ENCODE data around the gene LRRN4CL. TPM values are rescaled to one million over a fixed set of nuclear protein-coding genes. Genes with fewer than 3 reads are reported as not detected.

The LRRN4CL gene
- total RNA-seq, 1 donor from 2014 or later = 0.44 TPM

GRCh38 chr11:62645946-62646824 lies 43.1 kb downstream of the LRRN4CL start, which contains the start of gene GANAB:
Gene GANAB (minus strand): TSS chr11:62646613. CDS start chr11:62646599, 14 bp downstream.
- Mint-ChIP-seq H3K36me3 (ENCODE audit: low read depth, unreplicated experiment) (peaks cover 34% of the 10 kb centered on the region), H3K27me3 (ENCODE audit: unreplicated experiment) (peaks cover 14% of the 10 kb centered on the region), H3K4me3 (ENCODE audit: unreplicated experiment) (peak within 1 kb of the TSS; percentile 99), H3K27ac (ENCODE audit: unreplicated experiment) (peak within 1 kb of the TSS; percentile 97), H3K9me3 (ENCODE audit: unreplicated experiment) (no peaks in the 10 kb centered on the region), H3K4me1 (ENCODE audit: unreplicated experiment) (peaks cover 18% of the 10 kb centered on the region)
- peak; percentile 98 for DNase-seq (ENCODE audit: low spot score)
- no peak for TF ChIP-seq CTCF (IDR thresholded peaks at IDR 0.05; ENCODE audit: unreplicated experiment)

GRCh38 chr11:62645671-62645945 lies 43.7 kb downstream of the LRRN4CL start:
- H3K4me3 Mint-ChIP-seq (ENCODE audit: unreplicated experiment) = peak overlapping the region; percentile 99
- TF ChIP-seq CTCF (IDR thresholded peaks at IDR 0.05; ENCODE audit: unreplicated experiment) = no peak
- H3K27ac Mint-ChIP-seq (ENCODE audit: unreplicated experiment) = peak overlapping the region; percentile 97
- no peaks in the 10 kb centered on the region for H3K9me3 Mint-ChIP-seq (ENCODE audit: unreplicated experiment)
- H3K36me3 Mint-ChIP-seq (ENCODE audit: low read depth, unreplicated experiment) = peaks cover 34% of the 10 kb centered on the region
- no peak for DNase-seq (ENCODE audit: low spot score)
- peaks cover 15% of the 10 kb centered on the region for H3K27me3 Mint-ChIP-seq (ENCODE audit: unreplicated experiment)
- H3K4me1 Mint-ChIP-seq (ENCODE audit: unreplicated experiment) = peaks cover 18% of the 10 kb centered on the region

DNA sequence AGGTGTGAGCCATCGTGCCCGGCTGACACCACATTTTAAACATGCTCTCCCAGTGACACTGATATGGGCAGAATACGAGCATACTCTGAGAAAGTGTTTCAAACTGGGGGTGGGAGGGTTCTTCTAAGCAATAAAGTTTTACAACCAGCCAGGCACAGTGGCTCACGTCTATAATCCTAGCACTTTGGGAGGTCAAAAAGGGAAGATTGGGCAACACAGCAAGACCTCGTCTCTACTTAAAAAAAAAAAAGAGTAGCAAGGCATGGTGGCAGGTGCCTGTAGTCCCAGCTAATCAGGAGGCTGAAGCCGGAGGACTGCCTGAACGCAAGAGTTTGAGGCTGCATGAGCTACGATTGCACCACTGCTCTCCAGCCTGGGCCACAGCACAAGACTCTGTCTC lies 45.1 kb downstream of the LRRN4CL start:
- H3K27ac Mint-ChIP-seq (ENCODE audit: unreplicated experiment) = peak overlapping the region; percentile 57

More for the DNA sequence above, 45.1 kb downstream of the LRRN4CL start:
- peaks cover 35% of the 10 kb centered on the region for H3K36me3 Mint-ChIP-seq (ENCODE audit: low read depth, unreplicated experiment)
- H3K27me3 Mint-ChIP-seq (ENCODE audit: unreplicated experiment) = peaks cover 17% of the 10 kb centered on the region
- H3K9me3 Mint-ChIP-seq (ENCODE audit: unreplicated experiment) = no peaks in the 10 kb centered on the region
- H3K4me1 Mint-ChIP-seq (ENCODE audit: unreplicated experiment) = peaks cover 24% of the 10 kb centered on the region
- peak overlapping the region; percentile 47 for H3K4me3 Mint-ChIP-seq (ENCODE audit: unreplicated experiment)
- no peak for DNase-seq (ENCODE audit: low spot score)
- no peak for TF ChIP-seq CTCF (IDR thresholded peaks at IDR 0.05; ENCODE audit: unreplicated experiment)

Other genes with a start within 250 kb of the LRRN4CL start
- 136 TPM for gene AHNAK, start 142.7 kb downstream of the LRRN4CL start, total RNA-seq (ENCODE audit: unreplicated experiment)
- 1,951 TPM for gene EEF1G, start 115.6 kb downstream of the LRRN4CL start, total RNA-seq (ENCODE audit: unreplicated experiment)
- 21.2 TPM for gene TUT1, start 98.0 kb downstream of the LRRN4CL start, total RNA-seq (ENCODE audit: unreplicated experiment)
- gene MTA2, start 87.7 kb downstream of the LRRN4CL start, total RNA-seq (ENCODE audit: unreplicated experiment) = 157 TPM
- gene EML3, start 76.8 kb downstream of the LRRN4CL start, total RNA-seq (ENCODE audit: unreplicated experiment) = 98.6 TPM
- 2.1 TPM for gene ROM1, start 76.3 kb downstream of the LRRN4CL start, total RNA-seq (ENCODE audit: unreplicated experiment)
- gene B3GAT3, start 67.5 kb downstream of the LRRN4CL start, total RNA-seq (ENCODE audit: unreplicated experiment) = 32.8 TPM
- 383 TPM for gene GANAB, start 42.9 kb downstream of the LRRN4CL start, total RNA-seq (ENCODE audit: unreplicated experiment)
- gene INTS5, start 36.2 kb downstream of the LRRN4CL start, total RNA-seq (ENCODE audit: unreplicated experiment) = 24.8 TPM
- 60.1 TPM for gene C11orf98, start 24.3 kb downstream of the LRRN4CL start, total RNA-seq (ENCODE audit: unreplicated experiment)
- 8.7 TPM for gene CSKMT, start 24.2 kb downstream of the LRRN4CL start, total RNA-seq (ENCODE audit: unreplicated experiment)
- gene UQCC3, start 17.9 kb downstream of the LRRN4CL start, total RNA-seq (ENCODE audit: unreplicated experiment) = 4.7 TPM
- gene LBHD1, start 17.3 kb downstream of the LRRN4CL start, total RNA-seq (ENCODE audit: unreplicated experiment) = 11.2 TPM
- gene UBXN1, start 10.5 kb downstream of the LRRN4CL start, total RNA-seq (ENCODE audit: unreplicated experiment) = 137 TPM
- gene BSCL2, start 17.9 kb upstream of the LRRN4CL start, total RNA-seq (ENCODE audit: unreplicated experiment) = 53.6 TPM
- 1.1 TPM for gene GNG3, start 18.1 kb upstream of the LRRN4CL start, total RNA-seq (ENCODE audit: unreplicated experiment)
- 43.6 TPM for gene HNRNPUL2, start 37.9 kb upstream of the LRRN4CL start, total RNA-seq (ENCODE audit: unreplicated experiment)
- 38.1 TPM for gene TTC9C, start 39.0 kb upstream of the LRRN4CL start, total RNA-seq (ENCODE audit: unreplicated experiment)
- gene ZBTB3, start 64.6 kb upstream of the LRRN4CL start, total RNA-seq (ENCODE audit: unreplicated experiment) = 12.7 TPM
- gene POLR2G, start 72.0 kb upstream of the LRRN4CL start, total RNA-seq (ENCODE audit: unreplicated experiment) = 93.6 TPM
- gene TAF6L, start 81.9 kb upstream of the LRRN4CL start, total RNA-seq (ENCODE audit: unreplicated experiment) = 31.0 TPM
- gene TMEM179B, start 97.9 kb upstream of the LRRN4CL start, total RNA-seq (ENCODE audit: unreplicated experiment) = 26.7 TPM
- 13.9 TPM for gene TMEM223, start 102.5 kb upstream of the LRRN4CL start, total RNA-seq (ENCODE audit: unreplicated experiment)
- 50.8 TPM for gene NXF1, start 115.9 kb upstream of the LRRN4CL start, total RNA-seq (ENCODE audit: unreplicated experiment)
- gene STX5, start 142.5 kb upstream of the LRRN4CL start, total RNA-seq (ENCODE audit: unreplicated experiment) = 37.9 TPM
- gene TEX54, start 143.3 kb upstream of the LRRN4CL start, total RNA-seq (ENCODE audit: unreplicated experiment) = not detected
- gene WDR74, start 150.1 kb upstream of the LRRN4CL start, total RNA-seq (ENCODE audit: unreplicated experiment) = 42.2 TPM
- gene SLC3A2, start 191.4 kb upstream of the LRRN4CL start, total RNA-seq (ENCODE audit: unreplicated experiment) = 147 TPM
- gene CHRM1, start 231.8 kb upstream of the LRRN4CL start, total RNA-seq (ENCODE audit: unreplicated experiment) = not detected